ENCODE results near the gene USP7. TPM values are rescaled to one million over a fixed set of nuclear protein-coding genes. Genes with fewer than 3 reads are reported as not detected.

Gene USP7
- polyA plus RNA-seq, 1 donor (not counting 4 experiments of a cell fraction or from before 2014, with no cell fraction given): 63.4 TPM

DNA sequence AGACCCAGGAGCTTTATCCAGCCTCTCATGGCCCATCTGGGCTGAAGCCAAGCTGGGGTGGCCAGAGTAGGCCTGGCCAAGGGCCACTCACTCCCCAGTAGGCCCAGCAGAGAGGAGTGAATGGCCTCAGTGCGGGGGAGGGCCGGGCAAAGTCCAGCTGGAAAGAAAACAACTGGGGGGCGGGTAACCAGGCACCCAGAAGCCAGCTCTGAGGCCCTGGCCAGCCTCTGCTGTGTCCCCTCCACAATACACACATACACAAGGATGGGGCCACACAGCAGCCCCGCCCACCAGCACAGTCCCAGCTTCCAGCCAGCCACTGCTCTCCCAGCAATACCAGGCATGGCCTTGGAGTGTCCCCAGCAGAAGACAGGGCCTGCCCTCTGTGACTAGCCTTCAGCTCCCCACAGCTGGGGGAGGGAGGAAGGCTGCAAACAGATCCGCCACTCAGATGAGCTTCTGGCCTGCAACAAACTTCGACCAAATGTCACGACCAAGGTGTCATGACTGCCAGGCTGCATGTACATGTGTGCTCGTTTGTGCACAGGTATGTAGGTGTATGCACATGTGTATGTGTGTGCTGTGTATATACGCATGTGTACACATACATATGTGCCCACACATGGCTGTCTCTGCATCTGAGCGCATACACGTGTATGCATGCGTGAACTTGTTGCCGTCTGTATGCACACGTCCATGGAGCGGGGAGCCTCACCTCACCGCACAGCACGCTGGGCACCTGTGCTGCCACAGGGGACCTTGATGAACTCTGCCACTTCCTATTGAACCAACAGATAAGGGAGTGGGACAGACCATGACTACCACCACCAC lies 99.9 kb downstream of the USP7 start:
- Histone ChIP-seq H3K9me3 (ENCODE audit: control insufficient read depth, low read depth, low read length) (no peaks in the 10 kb centered on the region), H2AFZ (ENCODE audit: control insufficient read depth, low read length) (no peak overlapping the region), H4K20me1 (ENCODE audit: control insufficient read depth, extremely low read depth, insufficient read depth, low read length) (peaks cover 29% of the 10 kb centered on the region), H3K4me1 (ENCODE audit: control insufficient read depth, extremely low read depth, insufficient read depth, low read length) (peaks cover 35% of the 10 kb centered on the region), H3K27ac (ENCODE audit: control insufficient read depth, insufficient read depth, low read length) (peak overlapping the region; percentile 12), H3K9me1 (ENCODE audit: control insufficient read depth, extremely low read depth, insufficient read depth, low read length) (peaks cover 9% of the 10 kb centered on the region), H3K4me3 (ENCODE audit: control insufficient read depth in 2 of 3, extremely low read depth in 1 of 3, insufficient read depth in 2 of 3, low read depth in 1 of 3, low read length in 3 of 3) (no peak overlapping the region), H3K4me2 (ENCODE audit: control insufficient read depth, extremely low read depth, insufficient read depth, low read depth, low read length) (peak overlapping the region; percentile 66), H3K79me2 (ENCODE audit: control insufficient read depth, insufficient read depth, low read length) (peaks cover 87% of the 10 kb centered on the region), H3K27me3 (ENCODE audit: control insufficient read depth, extremely low read depth, insufficient read depth, low read length) (no peaks in the 10 kb centered on the region), H3K9ac (ENCODE audit: control insufficient read depth, extremely low read depth, insufficient read depth, low read length) (no peak overlapping the region), H3K36me3 (ENCODE audit: control insufficient read depth in 2 of 2, extremely low read depth in 1 of 2, insufficient read depth in 2 of 2, low read length in 2 of 2) (peaks cover 6 to 7% of the 10 kb centered on the region in 2 experiments)
- DNase-seq (ENCODE audit: low read depth, low spot score) (no peak), FAIRE-seq (peak; percentile 52)
- TF ChIP-seq, protein P1, sequence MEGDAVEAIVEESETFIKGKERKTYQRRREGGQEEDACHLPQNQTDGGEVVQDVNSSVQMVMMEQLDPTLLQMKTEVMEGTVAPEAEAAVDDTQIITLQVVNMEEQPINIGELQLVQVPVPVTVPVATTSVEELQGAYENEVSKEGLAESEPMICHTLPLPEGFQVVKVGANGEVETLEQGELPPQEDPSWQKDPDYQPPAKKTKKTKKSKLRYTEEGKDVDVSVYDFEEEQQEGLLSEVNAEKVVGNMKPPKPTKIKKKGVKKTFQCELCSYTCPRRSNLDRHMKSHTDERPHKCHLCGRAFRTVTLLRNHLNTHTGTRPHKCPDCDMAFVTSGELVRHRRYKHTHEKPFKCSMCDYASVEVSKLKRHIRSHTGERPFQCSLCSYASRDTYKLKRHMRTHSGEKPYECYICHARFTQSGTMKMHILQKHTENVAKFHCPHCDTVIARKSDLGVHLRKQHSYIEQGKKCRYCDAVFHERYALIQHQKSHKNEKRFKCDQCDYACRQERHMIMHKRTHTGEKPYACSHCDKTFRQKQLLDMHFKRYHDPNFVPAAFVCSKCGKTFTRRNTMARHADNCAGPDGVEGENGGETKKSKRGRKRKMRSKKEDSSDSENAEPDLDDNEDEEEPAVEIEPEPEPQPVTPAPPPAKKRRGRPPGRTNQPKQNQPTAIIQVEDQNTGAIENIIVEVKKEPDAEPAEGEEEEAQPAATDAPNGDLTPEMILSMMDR (optimal IDR thresholded peaks at IDR 0.05 in 1 of 3, IDR thresholded peaks at IDR 0.05 in 1 of 3, conservative IDR thresholded peaks at IDR 0.05 in 1 of 3; ENCODE audit: extremely low read depth in 1 of 3, insufficient read depth in 2 of 3, low read length in 3 of 3): no peak
- TF ChIP-seq EZH2 (IDR thresholded peaks at IDR 0.05; ENCODE audit: low read length): no peak
- dilution Hi-C loops (cut with MboI; ENCODE audit: extremely low pct_ligation_motif_present, low sequenced_read_pairs): no loop called here

GRCh38 chr16:8862309-8863130 lies 101.2 kb downstream of the USP7 start:
- no peak for TF ChIP-seq EZH2 (IDR thresholded peaks at IDR 0.05; ENCODE audit: low read length)
- TF ChIP-seq, protein P1 (optimal IDR thresholded peaks at IDR 0.05 in 1 of 3, IDR thresholded peaks at IDR 0.05 in 1 of 3, conservative IDR thresholded peaks at IDR 0.05 in 1 of 3; ENCODE audit: extremely low read depth in 1 of 3, insufficient read depth in 2 of 3, low read length in 3 of 3): no peak
- dilution Hi-C loops (cut with MboI; ENCODE audit: extremely low pct_ligation_motif_present, low sequenced_read_pairs): no loop called here
- FAIRE-seq (no peak), DNase-seq (ENCODE audit: low read depth, low spot score) (no peak)
- Histone ChIP-seq H3K9me1 (ENCODE audit: control insufficient read depth, extremely low read depth, insufficient read depth, low read length) (peaks cover 9% of the 10 kb centered on the region), H3K9me3 (ENCODE audit: control insufficient read depth, low read depth, low read length) (no peaks in the 10 kb centered on the region), H2AFZ (ENCODE audit: control insufficient read depth, low read length) (no peak overlapping the region), H3K9ac (ENCODE audit: control insufficient read depth, extremely low read depth, insufficient read depth, low read length) (no peak overlapping the region), H3K4me2 (ENCODE audit: control insufficient read depth, extremely low read depth, insufficient read depth, low read depth, low read length) (no peak overlapping the region), H4K20me1 (ENCODE audit: control insufficient read depth, extremely low read depth, insufficient read depth, low read length) (peaks cover 29% of the 10 kb centered on the region), H3K36me3 (ENCODE audit: control insufficient read depth in 2 of 2, extremely low read depth in 1 of 2, insufficient read depth in 2 of 2, low read length in 2 of 2) (peaks cover 6 to 13% of the 10 kb centered on the region in 2 experiments), H3K4me3 (ENCODE audit: control insufficient read depth in 2 of 3, extremely low read depth in 1 of 3, insufficient read depth in 2 of 3, low read depth in 1 of 3, low read length in 3 of 3) (no peak overlapping the region), H3K4me1 (ENCODE audit: control insufficient read depth, extremely low read depth, insufficient read depth, low read length) (peaks cover 33% of the 10 kb centered on the region), H3K27me3 (ENCODE audit: control insufficient read depth, extremely low read depth, insufficient read depth, low read length) (no peaks in the 10 kb centered on the region), H3K79me2 (ENCODE audit: control insufficient read depth, insufficient read depth, low read length) (peaks cover 89% of the 10 kb centered on the region), H3K27ac (ENCODE audit: control insufficient read depth, insufficient read depth, low read length) (no peak overlapping the region)
